ENCODE measurements around the gene ZEB2. TPM values are rescaled to one million over a fixed set of nuclear protein-coding genes. Genes with fewer than 3 reads are reported as not detected.

The ZEB2 gene
- total RNA-seq, 2 experiments from 2014 or later, result 19.4 to 20.6 TPM

GRCh38 chr2:144354953-144355352 lies 165.0 kb downstream of the ZEB2 start:
- Mint-ChIP-seq H3K9me3 (no peaks in the 10 kb centered on the region), H3K4me1 (peaks cover 36% of the 10 kb centered on the region), H3K27ac (no peak overlapping the region), H3K27me3 (peaks cover 2% of the 10 kb centered on the region), H3K36me3 (ENCODE audit: low read depth) (peaks cover 7% of the 10 kb centered on the region), H3K4me3 (no peak overlapping the region)
- POLR2A ChIA-PET, result no interaction called here
- CTCF ChIA-PET, result no interaction called here
- DNase-seq, result no peak

- H3K4me3 Mint-ChIP-seq, result no peak overlapping the region
- peaks cover 2% of the 10 kb centered on the region for H3K27me3 Mint-ChIP-seq
- no peaks in the 10 kb centered on the region for H3K9me3 Mint-ChIP-seq
- CTCF ChIA-PET, result no interaction called here
- H3K4me1 Mint-ChIP-seq, result peaks cover 11% of the 10 kb centered on the region
- POLR2A ChIA-PET, result no interaction called here
- peaks cover 5% of the 10 kb centered on the region for H3K36me3 Mint-ChIP-seq (ENCODE audit: low read depth)
- no peak overlapping the region for H3K27ac Mint-ChIP-seq
- no peak for DNase-seq
Observed at GRCh38 chr2:144351687-144352086, 168.2 kb downstream of the ZEB2 start.

DNA sequence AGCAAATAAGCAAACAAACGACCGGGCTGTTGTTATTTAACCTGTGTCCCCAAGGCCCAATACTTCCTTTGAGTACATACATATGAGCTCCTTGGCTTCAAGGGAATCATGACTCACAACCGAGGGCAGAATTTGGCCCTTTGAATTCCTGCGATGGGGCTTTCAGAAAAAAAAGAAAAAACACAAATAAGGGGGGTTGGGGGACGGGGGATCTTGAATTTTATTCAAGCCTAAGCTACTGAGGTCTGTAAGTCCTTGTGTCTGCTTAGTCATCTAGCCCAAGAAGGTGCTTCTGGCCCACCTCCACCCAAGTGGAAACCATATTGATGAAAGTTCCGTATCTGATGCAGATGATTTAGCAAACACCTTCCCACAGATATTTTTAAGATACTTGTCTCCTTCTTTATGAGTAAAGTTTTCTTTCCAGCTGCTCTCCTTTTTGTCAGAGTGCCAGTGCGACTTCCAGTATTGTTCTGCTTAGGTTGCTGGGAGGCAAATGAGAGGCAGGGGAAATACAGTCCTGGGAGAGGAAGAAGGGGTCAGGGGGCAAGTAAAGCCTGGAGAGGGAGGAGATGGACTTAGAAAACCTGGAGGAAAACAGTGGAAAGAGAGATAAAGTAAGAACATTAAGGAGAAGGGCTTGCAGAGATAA lies 169.6 kb downstream of the ZEB2 start:
- CTCF ChIA-PET, result no interaction called here
- POLR2A ChIA-PET, result no interaction called here
- H3K4me3 Mint-ChIP-seq, result no peak overlapping the region
- no peak overlapping the region for H3K27ac Mint-ChIP-seq
- H3K9me3 Mint-ChIP-seq, result no peaks in the 10 kb centered on the region
- no peak for DNase-seq
- peaks cover 7% of the 10 kb centered on the region for H3K4me1 Mint-ChIP-seq
- H3K36me3 Mint-ChIP-seq (ENCODE audit: low read depth), result no peaks in the 10 kb centered on the region
- peaks cover 2% of the 10 kb centered on the region for H3K27me3 Mint-ChIP-seq

- no peak for DNase-seq
- peaks cover 2% of the 10 kb centered on the region for H3K27me3 Mint-ChIP-seq
- H3K4me3 Mint-ChIP-seq, result no peak overlapping the region
- POLR2A ChIA-PET, result no interaction called here
- H3K4me1 Mint-ChIP-seq, result peaks cover 7% of the 10 kb centered on the region
- CTCF ChIA-PET, result no interaction called here
- no peaks in the 10 kb centered on the region for H3K9me3 Mint-ChIP-seq
- H3K36me3 Mint-ChIP-seq (ENCODE audit: low read depth), result no peaks in the 10 kb centered on the region
- H3K27ac Mint-ChIP-seq, result no peak overlapping the region
Observed at GRCh38 chr2:144349674-144350073, 170.2 kb downstream of the ZEB2 start.

- no peak overlapping the region for H3K27ac Mint-ChIP-seq
- H3K4me3 Mint-ChIP-seq, result no peak overlapping the region
- no peaks in the 10 kb centered on the region for H3K9me3 Mint-ChIP-seq
- peaks cover 2% of the 10 kb centered on the region for H3K27me3 Mint-ChIP-seq
- peaks cover 7% of the 10 kb centered on the region for H3K4me1 Mint-ChIP-seq
- ChIA-PET CTCF (no interaction called here), POLR2A (no interaction called here)
- DNase-seq, result no peak
- no peaks in the 10 kb centered on the region for H3K36me3 Mint-ChIP-seq (ENCODE audit: low read depth)
Observed at GRCh38 chr2:144348846-144349245, 171.1 kb downstream of the ZEB2 start.

GRCh38 chr2:144346229-144346628 lies 173.7 kb downstream of the ZEB2 start:
- Mint-ChIP-seq H3K36me3 (ENCODE audit: low read depth) (no peaks in the 10 kb centered on the region), H3K27ac (no peak overlapping the region), H3K4me3 (no peak overlapping the region), H3K27me3 (peaks cover 2% of the 10 kb centered on the region), H3K9me3 (no peaks in the 10 kb centered on the region), H3K4me1 (peaks cover 7% of the 10 kb centered on the region)
- ChIA-PET CTCF (interaction anchor here (0.7 kb wide), 1 partner anchor 77 kb away, joined by 3 read pairs; no protein-coding TSS in a partner anchor), POLR2A (interaction anchor here (1.6 kb wide), 1 partner anchor 14 kb away, joined by 3 read pairs; a partner anchor contains a TSS)
- no peak for DNase-seq

GRCh38 chr2:144343145-144343544 lies 176.8 kb downstream of the ZEB2 start:
- Mint-ChIP-seq H3K27me3 (no peaks in the 10 kb centered on the region), H3K9me3 (no peaks in the 10 kb centered on the region), H3K36me3 (ENCODE audit: low read depth) (peaks cover 3% of the 10 kb centered on the region), H3K27ac (no peak overlapping the region), H3K4me1 (peaks cover 2% of the 10 kb centered on the region), H3K4me3 (no peak overlapping the region)
- ChIA-PET CTCF (interaction anchor here (1.3 kb wide), 1 partner anchor 10 kb away, joined by 3 read pairs; no protein-coding TSS in a partner anchor), POLR2A (interaction anchor here (1.9 kb wide), 1 partner anchor 10 kb away, joined by 8 read pairs; a partner anchor contains a TSS)
- DNase-seq, result no peak

- CTCF ChIA-PET, result no interaction called here
- H3K4me3 Mint-ChIP-seq, result no peak overlapping the region
- peaks cover 2% of the 10 kb centered on the region for H3K4me1 Mint-ChIP-seq
Observed at GRCh38 chr2:144341538-144341937, 178.4 kb downstream of the ZEB2 start.

DNA sequence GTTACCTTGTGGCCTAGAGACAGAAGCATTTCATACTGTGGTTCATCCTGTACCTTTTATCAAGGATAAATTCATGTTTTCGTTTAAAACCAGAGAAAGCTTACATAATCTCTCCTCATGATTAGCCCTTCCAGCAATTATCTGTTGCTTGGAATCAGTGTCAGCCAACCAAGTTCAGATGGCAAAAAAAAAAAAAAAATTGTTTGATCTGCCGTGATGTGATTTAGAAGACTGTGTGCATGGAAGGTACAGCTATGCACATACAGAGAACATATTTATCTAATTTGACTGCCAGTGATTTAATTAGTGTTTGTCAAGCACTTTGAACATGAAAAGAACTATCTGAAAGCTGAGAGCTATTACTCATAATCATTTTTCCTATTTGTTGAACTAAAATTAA lies 180.9 kb downstream of the ZEB2 start:
- POLR2A ChIA-PET, result interaction anchor here (1.0 kb wide), 1 partner anchor 177 kb away, joined by 3 read pairs; no protein-coding TSS in a partner anchor
- Mint-ChIP-seq H3K4me1 (peaks cover 2% of the 10 kb centered on the region), H3K27ac (no peak overlapping the region), H3K27me3 (no peaks in the 10 kb centered on the region), H3K4me3 (no peak overlapping the region), H3K9me3 (no peaks in the 10 kb centered on the region), H3K36me3 (ENCODE audit: low read depth) (peaks cover 3% of the 10 kb centered on the region)
- CTCF ChIA-PET, result no interaction called here
- DNase-seq, result no peak

More at GRCh38 chr2:144341538-144341937, 178.4 kb downstream of the ZEB2 start:
- DNase-seq, result no peak
- no peaks in the 10 kb centered on the region for H3K27me3 Mint-ChIP-seq
- H3K27ac Mint-ChIP-seq, result no peak overlapping the region
- peaks cover 3% of the 10 kb centered on the region for H3K36me3 Mint-ChIP-seq (ENCODE audit: low read depth)
- POLR2A ChIA-PET, result interaction anchor here (1.9 kb wide), 1 partner anchor 9 kb away, joined by 8 read pairs; a partner anchor contains a TSS
- H3K9me3 Mint-ChIP-seq, result no peaks in the 10 kb centered on the region

- peaks cover 21% of the 10 kb centered on the region for H3K36me3 Mint-ChIP-seq (ENCODE audit: low read depth)
- peaks cover 2% of the 10 kb centered on the region for H3K27me3 Mint-ChIP-seq
- no peak overlapping the region for H3K27ac Mint-ChIP-seq
- H3K4me1 Mint-ChIP-seq, result peaks cover 31% of the 10 kb centered on the region
- POLR2A ChIA-PET, result no interaction called here
- CTCF ChIA-PET, result no interaction called here
- H3K4me3 Mint-ChIP-seq, result no peak overlapping the region
- DNase-seq, result no peak
- no peaks in the 10 kb centered on the region for H3K9me3 Mint-ChIP-seq
Observed at GRCh38 chr2:144334551-144334950, 185.4 kb downstream of the ZEB2 start.

Data from activated CD4-positive, alpha-beta memory T cell treated with anti-CD3 and anti-CD28 coated beads, Interleukin-2, amount 10 ng/mL, durations not matched to agents 7 days and 5 days (primary cell).